OCI-LY3 (cell line): ENCODE measurements around the gene TMEM201.

Source experiments
- EZH2phosphoT487 ChIP-seq: fragments of 200-600 bp; shearing (Covaris generic); IDR thresholded peaks from 2 replicates; pipeline ENCODE4 v1.6.1; 2018; ENCODE audit warnings: antibody characterized with exemption, mixed run types, low read depth
- TF ChIP-seq, protein P1 (sequence below): fragments of 200-600, 300-600 bp; sonication (generic); IDR thresholded peaks from 2 replicates; pipeline ENCODE4 v1.5.1; 2014; ENCODE audit warnings: antibody characterized with exemption, low read length, low read depth

DNA sequence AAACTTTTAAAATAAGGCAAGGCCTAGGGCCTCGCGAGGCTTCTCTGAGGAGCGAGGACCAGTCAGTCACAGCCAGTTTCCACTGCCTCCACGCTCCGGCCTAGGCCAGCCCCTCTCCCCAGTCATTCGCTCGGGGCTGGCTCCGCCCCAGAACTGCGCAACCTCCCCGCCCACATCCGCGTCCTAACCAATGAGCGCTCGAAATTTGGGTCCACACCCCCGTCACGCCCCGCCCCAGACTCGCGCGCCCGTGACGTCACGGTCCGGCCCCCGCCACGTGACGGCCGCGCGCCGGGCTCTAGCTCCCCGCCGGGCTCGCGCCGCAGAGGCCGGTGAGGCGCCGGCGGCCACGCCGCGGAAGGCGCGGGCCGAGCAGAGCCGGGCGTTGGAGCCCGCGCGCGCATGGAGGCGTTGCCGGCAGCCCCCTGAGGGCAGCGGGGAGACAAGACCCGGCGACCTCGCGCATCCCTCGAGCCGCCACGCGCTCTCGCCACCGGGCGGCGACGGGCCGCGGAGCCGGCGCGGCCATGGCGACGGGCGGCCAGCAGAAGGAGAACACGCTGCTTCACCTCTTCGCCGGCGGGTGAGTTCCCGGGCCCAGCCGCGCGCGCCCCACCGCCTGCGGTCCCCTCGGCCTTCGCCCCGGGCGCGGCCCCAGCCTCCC lies 49.4 kb upstream of the TMEM201 start, which contains the start of gene SLC25A33:
- TF ChIP-seq, protein P1, sequence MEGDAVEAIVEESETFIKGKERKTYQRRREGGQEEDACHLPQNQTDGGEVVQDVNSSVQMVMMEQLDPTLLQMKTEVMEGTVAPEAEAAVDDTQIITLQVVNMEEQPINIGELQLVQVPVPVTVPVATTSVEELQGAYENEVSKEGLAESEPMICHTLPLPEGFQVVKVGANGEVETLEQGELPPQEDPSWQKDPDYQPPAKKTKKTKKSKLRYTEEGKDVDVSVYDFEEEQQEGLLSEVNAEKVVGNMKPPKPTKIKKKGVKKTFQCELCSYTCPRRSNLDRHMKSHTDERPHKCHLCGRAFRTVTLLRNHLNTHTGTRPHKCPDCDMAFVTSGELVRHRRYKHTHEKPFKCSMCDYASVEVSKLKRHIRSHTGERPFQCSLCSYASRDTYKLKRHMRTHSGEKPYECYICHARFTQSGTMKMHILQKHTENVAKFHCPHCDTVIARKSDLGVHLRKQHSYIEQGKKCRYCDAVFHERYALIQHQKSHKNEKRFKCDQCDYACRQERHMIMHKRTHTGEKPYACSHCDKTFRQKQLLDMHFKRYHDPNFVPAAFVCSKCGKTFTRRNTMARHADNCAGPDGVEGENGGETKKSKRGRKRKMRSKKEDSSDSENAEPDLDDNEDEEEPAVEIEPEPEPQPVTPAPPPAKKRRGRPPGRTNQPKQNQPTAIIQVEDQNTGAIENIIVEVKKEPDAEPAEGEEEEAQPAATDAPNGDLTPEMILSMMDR: no peak
- no peak for TF ChIP-seq EZH2phosphoT487
